ENCODE data around the gene ESRRG.

Gene ESRRG

DNA sequence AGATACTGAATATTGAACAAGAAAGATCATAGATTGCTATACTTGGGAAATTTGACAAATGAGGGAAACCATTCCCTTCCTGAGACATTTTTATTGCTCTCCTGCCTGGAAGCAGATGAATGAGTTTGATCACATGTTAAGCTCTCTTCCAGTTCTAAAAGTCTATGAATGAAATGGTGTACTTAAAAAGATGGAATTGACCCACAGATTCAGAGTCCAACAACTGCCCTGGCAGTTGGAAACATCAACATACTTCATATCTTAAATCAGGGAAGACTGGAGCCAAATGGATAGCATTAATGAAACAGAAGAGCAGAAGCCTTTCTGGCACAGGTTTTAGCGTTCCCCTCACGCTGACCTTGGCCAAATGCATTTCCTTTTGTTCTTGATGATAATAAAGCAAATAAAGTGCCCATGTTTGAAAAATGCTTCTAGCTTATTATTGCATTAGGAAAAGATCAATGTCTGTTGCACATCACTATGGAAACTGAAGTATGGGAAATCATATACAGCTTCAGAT lies 142.6 kb downstream of the ESRRG start:
- no peaks in the 10 kb centered on the region for H3K4me1 ChIP-seq (ENCODE audit: control insufficient read depth, insufficient read depth, low read length)
- no peaks in the 10 kb centered on the region for H3K27me3 ChIP-seq (ENCODE audit: control insufficient read depth, insufficient read depth, low read length)
- H3K36me3 ChIP-seq (ENCODE audit: control insufficient read depth, insufficient read depth, low read length), result no peaks in the 10 kb centered on the region
- no peak overlapping the region for H3K27ac ChIP-seq (ENCODE audit: low read depth, low read length)
- no peak overlapping the region for H3K4me3 ChIP-seq (ENCODE audit: low read length)
- no peak overlapping the region for H3K9ac ChIP-seq (ENCODE audit: low read length)

- Histone ChIP-seq H3K36me3 (ENCODE audit: control insufficient read depth, insufficient read depth, low read length) (no peaks in the 10 kb centered on the region), H3K27me3 (ENCODE audit: control insufficient read depth, insufficient read depth, low read length) (no peaks in the 10 kb centered on the region), H3K27ac (ENCODE audit: low read depth, low read length) (no peak overlapping the region), H3K4me1 (ENCODE audit: control insufficient read depth, insufficient read depth, low read length) (no peaks in the 10 kb centered on the region), H3K9ac (ENCODE audit: low read length) (no peak overlapping the region), H3K4me3 (ENCODE audit: low read length) (no peak overlapping the region)
These were observed 146.8 kb downstream of the ESRRG start for GRCh38 chr1:216576234-216576937.

- Histone ChIP-seq H3K4me3 (ENCODE audit: low read length) (no peak overlapping the region), H3K27me3 (ENCODE audit: control insufficient read depth, insufficient read depth, low read length) (no peaks in the 10 kb centered on the region)
These were observed 156.5 kb downstream of the ESRRG start for GRCh38 chr1:216566641-216567205.

DNA sequence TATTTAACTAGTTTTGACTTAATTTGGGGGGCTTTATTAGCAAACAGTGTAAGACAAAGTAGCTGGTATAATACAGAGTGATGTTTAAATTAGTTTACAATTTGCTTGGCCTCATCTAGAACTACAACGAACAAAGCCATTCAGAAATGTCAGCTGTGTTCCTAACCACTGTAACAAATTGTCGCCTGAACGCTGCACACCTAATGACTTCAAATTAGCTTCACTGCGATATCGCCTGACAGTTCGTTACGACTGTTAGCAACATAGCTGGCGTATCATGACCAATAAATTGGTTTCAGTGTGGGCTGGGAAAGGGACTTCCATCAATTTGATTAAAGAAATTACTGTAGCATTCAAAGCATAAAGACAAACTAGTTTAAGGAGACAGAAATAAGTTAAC lies 160.1 kb downstream of the ESRRG start:
- Histone ChIP-seq H3K27me3 (ENCODE audit: control insufficient read depth, insufficient read depth, low read length) (no peaks in the 10 kb centered on the region), H3K27ac (ENCODE audit: low read depth, low read length) (no peak overlapping the region), H3K4me1 (ENCODE audit: control insufficient read depth, insufficient read depth, low read length) (no peaks in the 10 kb centered on the region), H3K36me3 (ENCODE audit: control insufficient read depth, insufficient read depth, low read length) (no peaks in the 10 kb centered on the region), H3K9ac (ENCODE audit: low read length) (no peak overlapping the region), H3K4me3 (ENCODE audit: low read length) (no peak overlapping the region)

More at GRCh38 chr1:216566641-216567205, 156.5 kb downstream of the ESRRG start:
- Histone ChIP-seq H3K4me1 (ENCODE audit: control insufficient read depth, insufficient read depth, low read length) (no peaks in the 10 kb centered on the region), H3K27ac (ENCODE audit: low read depth, low read length) (no peak overlapping the region), H3K36me3 (ENCODE audit: control insufficient read depth, insufficient read depth, low read length) (no peaks in the 10 kb centered on the region), H3K9ac (ENCODE audit: low read length) (no peak overlapping the region)

DNA sequence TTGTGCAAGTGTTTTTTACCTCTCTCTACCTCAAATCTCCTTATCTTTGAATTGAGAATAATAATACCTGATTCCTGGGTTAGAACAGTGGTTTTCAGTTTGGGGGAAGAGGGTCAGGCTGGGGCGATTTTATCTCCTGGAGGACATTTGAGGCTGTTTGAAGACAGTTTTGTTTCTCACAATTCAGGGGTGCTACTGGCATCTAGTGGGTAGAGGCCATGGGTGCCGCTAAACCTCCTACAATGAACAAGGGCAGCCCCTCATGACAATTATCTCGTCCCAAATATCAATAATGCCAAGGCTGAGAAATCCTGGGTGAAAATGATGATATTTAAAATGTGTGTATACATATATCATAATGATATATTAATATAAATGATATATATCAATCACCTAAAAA lies 160.8 kb downstream of the ESRRG start:
- Histone ChIP-seq H3K9ac (ENCODE audit: low read length) (no peak overlapping the region), H3K27me3 (ENCODE audit: control insufficient read depth, insufficient read depth, low read length) (no peaks in the 10 kb centered on the region), H3K4me1 (ENCODE audit: control insufficient read depth, insufficient read depth, low read length) (no peaks in the 10 kb centered on the region), H3K27ac (ENCODE audit: low read depth, low read length) (no peak overlapping the region), H3K4me3 (ENCODE audit: low read length) (no peak overlapping the region), H3K36me3 (ENCODE audit: control insufficient read depth, insufficient read depth, low read length) (no peaks in the 10 kb centered on the region)

DNA sequence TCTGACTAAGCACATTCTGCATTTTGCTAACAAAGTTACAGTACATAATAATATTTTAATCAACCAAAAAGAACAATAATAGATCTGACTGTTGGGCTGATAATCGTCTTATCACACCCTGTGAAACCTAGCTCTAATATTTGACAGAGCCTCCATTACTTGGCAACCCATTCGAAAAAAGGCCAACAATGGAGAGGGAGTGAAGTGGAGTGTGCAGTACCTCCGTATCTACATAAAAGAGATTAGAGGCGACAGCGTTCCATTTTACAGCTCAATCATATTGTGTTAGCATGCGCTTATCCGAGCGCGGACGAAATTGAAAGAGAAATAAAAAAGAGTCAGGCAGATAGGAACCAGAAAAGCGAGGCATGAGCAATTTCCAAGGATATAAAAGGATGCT lies 162.7 kb downstream of the ESRRG start:
- Histone ChIP-seq H3K9ac (ENCODE audit: low read length) (no peak overlapping the region), H3K36me3 (ENCODE audit: control insufficient read depth, insufficient read depth, low read length) (no peaks in the 10 kb centered on the region), H3K4me3 (ENCODE audit: low read length) (no peak overlapping the region), H3K4me1 (ENCODE audit: control insufficient read depth, insufficient read depth, low read length) (no peaks in the 10 kb centered on the region), H3K27me3 (ENCODE audit: control insufficient read depth, insufficient read depth, low read length) (no peaks in the 10 kb centered on the region), H3K27ac (ENCODE audit: low read depth, low read length) (no peak overlapping the region)

DNA sequence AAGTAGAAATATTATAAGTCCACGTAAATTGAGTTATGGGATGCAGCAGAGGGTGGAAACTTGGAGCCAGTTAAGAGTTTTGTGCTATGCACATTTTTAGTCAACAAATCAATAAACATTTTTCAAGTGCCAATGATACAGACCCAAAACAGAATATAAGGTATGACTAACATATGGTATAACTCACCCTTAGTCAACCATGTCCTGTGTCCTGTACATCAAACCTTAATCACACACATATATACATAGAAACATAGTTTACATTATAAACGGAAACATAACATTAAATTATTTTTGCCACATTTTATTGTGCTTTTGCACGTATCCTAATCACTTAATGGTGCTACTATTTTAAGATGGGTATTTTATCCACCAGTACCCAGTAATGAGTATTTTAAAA lies 163.9 kb downstream of the ESRRG start:
- no peak overlapping the region for H3K4me3 ChIP-seq (ENCODE audit: low read length)
- H3K36me3 ChIP-seq (ENCODE audit: control insufficient read depth, insufficient read depth, low read length), result no peaks in the 10 kb centered on the region
- H3K27ac ChIP-seq (ENCODE audit: low read depth, low read length), result no peak overlapping the region
- H3K27me3 ChIP-seq (ENCODE audit: control insufficient read depth, insufficient read depth, low read length), result no peaks in the 10 kb centered on the region
- H3K9ac ChIP-seq (ENCODE audit: low read length), result no peak overlapping the region
- no peaks in the 10 kb centered on the region for H3K4me1 ChIP-seq (ENCODE audit: control insufficient read depth, insufficient read depth, low read length)

DNA sequence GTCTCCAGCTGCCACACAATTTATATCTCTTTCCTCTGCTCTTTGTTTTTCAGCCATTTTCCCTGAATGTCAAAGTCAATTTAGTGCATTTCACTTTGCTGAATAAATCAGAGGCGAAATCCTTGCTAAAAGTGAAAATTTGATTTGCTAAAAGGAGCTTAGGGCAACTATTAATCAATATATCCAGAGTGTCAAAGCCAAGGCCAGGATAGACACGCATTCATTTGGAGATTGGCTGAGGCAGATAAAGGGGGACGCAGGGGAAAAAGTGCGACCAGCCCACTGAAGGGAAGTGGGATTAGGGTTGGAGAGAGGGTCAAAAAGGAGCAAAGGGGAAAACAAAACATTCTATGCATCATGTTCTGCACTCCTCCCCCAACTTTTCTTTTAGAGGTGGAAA lies 167.6 kb downstream of the ESRRG start:
- no peaks in the 10 kb centered on the region for H3K36me3 ChIP-seq (ENCODE audit: control insufficient read depth, insufficient read depth, low read length)
- H3K4me3 ChIP-seq (ENCODE audit: low read length), result no peak overlapping the region

DNA sequence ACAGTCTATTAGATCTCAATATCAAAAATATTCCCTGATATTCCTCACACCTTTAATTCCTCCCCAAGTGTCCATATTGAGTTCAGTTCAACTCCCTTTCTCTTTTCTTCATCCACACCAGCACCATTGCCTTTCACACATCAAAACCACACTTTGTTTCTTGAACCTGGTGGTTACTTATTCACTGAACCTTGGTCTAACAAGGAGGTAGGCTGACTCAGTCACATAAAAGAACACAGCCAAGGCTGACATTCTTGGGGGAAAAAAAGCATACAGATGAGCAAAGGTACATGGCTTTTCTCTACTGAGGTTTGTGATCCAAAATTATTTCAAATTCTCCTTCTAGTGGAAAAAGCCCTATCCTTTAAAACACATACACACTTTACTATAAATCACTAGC lies 168.3 kb downstream of the ESRRG start:
- Histone ChIP-seq H3K4me3 (ENCODE audit: low read length) (no peak overlapping the region), H3K36me3 (ENCODE audit: control insufficient read depth, insufficient read depth, low read length) (no peaks in the 10 kb centered on the region), H3K27me3 (ENCODE audit: control insufficient read depth, insufficient read depth, low read length) (no peaks in the 10 kb centered on the region), H3K4me1 (ENCODE audit: control insufficient read depth, insufficient read depth, low read length) (no peaks in the 10 kb centered on the region), H3K9ac (ENCODE audit: low read length) (no peak overlapping the region), H3K27ac (ENCODE audit: low read depth, low read length) (no peak overlapping the region)

More for the DNA sequence above, 167.6 kb downstream of the ESRRG start:
- H3K27me3 ChIP-seq (ENCODE audit: control insufficient read depth, insufficient read depth, low read length), result no peaks in the 10 kb centered on the region
- no peaks in the 10 kb centered on the region for H3K4me1 ChIP-seq (ENCODE audit: control insufficient read depth, insufficient read depth, low read length)
- no peak overlapping the region for H3K27ac ChIP-seq (ENCODE audit: low read depth, low read length)
- H3K9ac ChIP-seq (ENCODE audit: low read length), result no peak overlapping the region

DNA sequence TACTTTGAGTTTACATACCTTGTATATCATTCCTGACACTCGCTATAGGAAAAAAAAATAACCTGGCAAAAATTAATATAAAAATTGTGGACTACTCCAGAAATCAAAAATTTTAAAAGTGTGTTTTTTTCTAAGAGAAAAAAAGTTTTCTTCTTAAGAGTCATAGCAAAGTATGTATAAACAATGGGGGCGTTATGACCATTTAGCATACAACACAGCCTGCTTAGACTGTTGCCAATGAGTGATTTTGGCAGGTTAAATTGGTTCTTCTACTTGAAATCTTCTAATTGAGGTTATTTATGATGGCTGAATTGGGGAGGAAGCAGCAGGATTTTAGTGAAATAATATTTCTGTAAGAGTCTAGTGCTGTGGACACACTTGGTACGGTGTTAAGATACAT lies 169.5 kb downstream of the ESRRG start:
- Histone ChIP-seq H3K4me3 (ENCODE audit: low read length) (no peak overlapping the region), H3K4me1 (ENCODE audit: control insufficient read depth, insufficient read depth, low read length) (no peaks in the 10 kb centered on the region), H3K9ac (ENCODE audit: low read length) (no peak overlapping the region), H3K36me3 (ENCODE audit: control insufficient read depth, insufficient read depth, low read length) (no peaks in the 10 kb centered on the region), H3K27ac (ENCODE audit: low read depth, low read length) (no peak overlapping the region), H3K27me3 (ENCODE audit: control insufficient read depth, insufficient read depth, low read length) (no peaks in the 10 kb centered on the region)

DNA sequence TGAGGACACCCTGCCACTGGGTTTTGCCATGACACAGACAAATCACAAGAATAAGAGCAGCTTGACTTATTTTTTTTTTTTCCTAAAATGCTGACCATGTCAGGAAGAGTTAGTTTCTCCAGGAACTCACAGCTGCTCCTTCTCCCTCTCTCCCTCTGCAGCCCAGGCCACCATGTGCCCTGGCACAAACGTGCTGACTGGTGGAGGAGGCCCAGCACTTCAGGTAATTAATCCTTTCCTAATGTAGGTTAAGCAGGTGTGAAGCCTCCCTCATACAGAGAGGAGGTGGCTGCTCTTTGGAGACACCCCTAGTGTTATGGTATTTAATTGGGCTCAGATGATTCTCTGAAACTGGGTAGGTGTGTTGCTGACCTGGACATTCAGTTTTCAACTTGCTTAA lies 170.2 kb downstream of the ESRRG start:
- no peak overlapping the region for H3K9ac ChIP-seq (ENCODE audit: low read length)
- H3K27me3 ChIP-seq (ENCODE audit: control insufficient read depth, insufficient read depth, low read length), result no peaks in the 10 kb centered on the region
- H3K27ac ChIP-seq (ENCODE audit: low read depth, low read length), result no peak overlapping the region
- H3K36me3 ChIP-seq (ENCODE audit: control insufficient read depth, insufficient read depth, low read length), result no peaks in the 10 kb centered on the region
- H3K4me3 ChIP-seq (ENCODE audit: low read length), result no peak overlapping the region
- no peaks in the 10 kb centered on the region for H3K4me1 ChIP-seq (ENCODE audit: control insufficient read depth, insufficient read depth, low read length)

DNA sequence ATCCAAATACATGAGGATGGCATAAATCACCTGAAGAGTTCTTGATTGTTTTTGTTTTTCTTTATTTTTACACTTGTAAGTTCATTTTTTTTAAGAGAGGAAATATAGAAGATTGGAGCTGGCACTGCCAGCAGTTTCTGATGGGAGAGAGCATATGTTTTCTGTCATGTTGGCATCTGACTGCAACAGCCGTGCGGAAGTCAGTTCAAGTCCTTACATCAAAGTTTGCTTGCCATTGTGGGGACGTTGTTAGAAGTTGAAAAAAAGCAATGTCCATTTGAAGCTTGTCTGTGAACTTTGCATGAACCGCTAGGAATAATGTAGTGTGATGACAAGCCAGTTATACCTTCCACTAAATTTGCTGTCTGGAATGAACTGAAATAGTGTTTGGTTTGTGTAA lies 173.4 kb downstream of the ESRRG start:
- H3K4me3 ChIP-seq (ENCODE audit: low read length), result no peak overlapping the region
- H3K4me1 ChIP-seq (ENCODE audit: control insufficient read depth, insufficient read depth, low read length), result no peaks in the 10 kb centered on the region

DNA sequence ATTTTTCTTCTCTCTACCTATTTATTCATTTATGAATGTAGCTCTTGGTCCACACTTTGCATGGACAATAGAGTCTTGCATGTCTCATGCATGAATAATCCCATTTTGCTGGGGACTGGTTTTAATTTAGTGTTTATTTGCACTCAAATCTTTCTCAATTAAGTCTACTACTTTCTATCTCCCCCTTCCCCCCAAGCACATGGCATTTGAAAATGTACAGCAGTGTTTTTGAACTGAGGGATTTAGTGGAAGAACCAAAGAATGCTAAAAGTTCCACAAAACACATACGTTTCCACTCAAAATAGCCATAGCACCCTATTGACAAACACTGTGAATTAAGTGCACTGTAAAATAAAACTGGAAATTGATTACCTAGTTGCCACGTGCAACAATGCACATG lies 180.5 kb downstream of the ESRRG start:
- Histone ChIP-seq H3K36me3 (ENCODE audit: control insufficient read depth, insufficient read depth, low read length) (no peaks in the 10 kb centered on the region), H3K4me3 (ENCODE audit: low read length) (no peak overlapping the region), H3K9ac (ENCODE audit: low read length) (no peak overlapping the region), H3K4me1 (ENCODE audit: control insufficient read depth, insufficient read depth, low read length) (no peaks in the 10 kb centered on the region), H3K27ac (ENCODE audit: low read depth, low read length) (no peak overlapping the region), H3K27me3 (ENCODE audit: control insufficient read depth, insufficient read depth, low read length) (no peaks in the 10 kb centered on the region)

More for the DNA sequence above, 173.4 kb downstream of the ESRRG start:
- Histone ChIP-seq H3K27me3 (ENCODE audit: control insufficient read depth, insufficient read depth, low read length) (no peaks in the 10 kb centered on the region), H3K9ac (ENCODE audit: low read length) (no peak overlapping the region), H3K36me3 (ENCODE audit: control insufficient read depth, insufficient read depth, low read length) (no peaks in the 10 kb centered on the region), H3K27ac (ENCODE audit: low read depth, low read length) (no peak overlapping the region)
